Right hindlimb (tissue), 1 donor: ENCODE results near the gene CDKN2B-AS1.

Experiments used
- DNase-seq: peaks from one replicate; pipeline ENCODE4 v3.0.0-alpha.2; 2018

CDKN2B-AS1 gene

GRCh38 chr9:22008384-22008716 lies 13.8 kb downstream of the CDKN2B-AS1 start:
- no peak for DNase-seq

GRCh38 chr9:22008717-22009505 lies 14.3 kb downstream of the CDKN2B-AS1 start, which contains the start of gene CDKN2B:
CDKN2B (minus strand) TSS chr9:22009305; CDS start chr9:22008953, 352 bp downstream.
- DNase-seq = peak; percentile 92

GRCh38 chr9:22009506-22009867 lies 14.9 kb downstream of the CDKN2B-AS1 start:
- no peak for DNase-seq

- DNase-seq = peak; percentile 60
Observed at GRCh38 chr9:22010866-22011625, 16.5 kb downstream of the CDKN2B-AS1 start.

- no peak for DNase-seq
Observed at GRCh38 chr9:22022396-22022795, 27.8 kb downstream of the CDKN2B-AS1 start.

GRCh38 chr9:22026696-22027095 lies 32.1 kb downstream of the CDKN2B-AS1 start:
- DNase-seq = no peak

- no peak for DNase-seq
Observed at GRCh38 chr9:22028394-22028793, 33.8 kb downstream of the CDKN2B-AS1 start.

GRCh38 chr9:22029231-22029630 lies 34.6 kb downstream of the CDKN2B-AS1 start:
- no peak for DNase-seq

- DNase-seq = no peak
Observed at GRCh38 chr9:22030101-22030598, 35.6 kb downstream of the CDKN2B-AS1 start.

GRCh38 chr9:22031655-22032411 lies 37.2 kb downstream of the CDKN2B-AS1 start:
- DNase-seq = no peak

- DNase-seq = no peak
Observed at GRCh38 chr9:22033012-22033630, 38.5 kb downstream of the CDKN2B-AS1 start.

- no peak for DNase-seq
Observed at GRCh38 chr9:22035591-22036011, 41.0 kb downstream of the CDKN2B-AS1 start.

GRCh38 chr9:22036866-22037626 lies 42.5 kb downstream of the CDKN2B-AS1 start:
- DNase-seq = no peak

GRCh38 chr9:22037954-22038690 lies 43.5 kb downstream of the CDKN2B-AS1 start:
- no peak for DNase-seq

- DNase-seq = no peak
Observed at GRCh38 chr9:22039258-22039657, 44.7 kb downstream of the CDKN2B-AS1 start.

- DNase-seq = no peak
Observed at GRCh38 chr9:22040760-22041159, 46.2 kb downstream of the CDKN2B-AS1 start.

GRCh38 chr9:22041344-22041743 lies 46.8 kb downstream of the CDKN2B-AS1 start:
- DNase-seq = no peak

- DNase-seq = no peak
Observed at GRCh38 chr9:22041775-22042174, 47.2 kb downstream of the CDKN2B-AS1 start.

GRCh38 chr9:22043928-22044327 lies 49.3 kb downstream of the CDKN2B-AS1 start:
- no peak for DNase-seq

GRCh38 chr9:22044583-22044982 lies 50.0 kb downstream of the CDKN2B-AS1 start:
- no peak for DNase-seq

- DNase-seq = no peak
Observed at GRCh38 chr9:22045423-22045822, 50.8 kb downstream of the CDKN2B-AS1 start.
